Keratinocyte (primary cell): ENCODE measurements around the gene PEX11A. TPM values are rescaled to one million over a fixed set of nuclear protein-coding genes. Genes with fewer than 3 reads are reported as not detected.

Source experiments
- DNase-seq: peaks from one replicate; pipeline ENCODE4 v3.0.0-alpha.2; 2011; ENCODE audit warnings: low read depth, missing footprints, low spot score
- FAIRE-seq: peaks from 2 replicates; lab custom pipeline; 2011; peaks lifted over from hg19 to GRCh38; lab: Jason Lieb, UNC
- H2AFZ ChIP-seq: 2 replicates; pipeline ENCODE4 v1.6.0; 2012; ENCODE audit warnings: low read length, control low read depth, inconsistent platforms; ENCODE audit not compliant: control insufficient read depth
- H3K27ac ChIP-seq: 2 replicates; pipeline ENCODE4 v1.5.1; 2011; ENCODE audit warnings: low read length; ENCODE audit not compliant: control insufficient read depth, insufficient read depth
- H3K27me3 ChIP-seq: 3 replicates; pipeline ENCODE4 v1.6.0; 2011; ENCODE audit warnings: low read length; ENCODE audit not compliant: control insufficient read depth, insufficient read depth; ENCODE audit errors: extremely low read depth
- H3K36me3 ChIP-seq, 2 experiments: 2 replicates in 1 of 2; 3 replicates in 1 of 2; pipeline ENCODE4 v1.5.1; 2011; ENCODE audit warnings: low read length in 2 of 2, mild to moderate bottlenecking in 1 of 2; ENCODE audit not compliant: control insufficient read depth in 2 of 2, insufficient read depth in 2 of 2; ENCODE audit errors: extremely low read depth in 1 of 2
- H3K4me1 ChIP-seq: 3 replicates; pipeline ENCODE4 v1.5.1; 2011; ENCODE audit warnings: low read length; ENCODE audit not compliant: control insufficient read depth, insufficient read depth; ENCODE audit errors: extremely low read depth
- H3K4me2 ChIP-seq: 3 replicates; pipeline ENCODE4 v1.6.0; 2011; ENCODE audit warnings: low read depth, low read length; ENCODE audit not compliant: control insufficient read depth, insufficient read depth; ENCODE audit errors: extremely low read depth
- H3K4me3 ChIP-seq, 3 experiments: fragments of 200-600 bp in 1 of 3; sonication (generic) in 1 of 3; 2 replicates in 2 of 3; 3 replicates in 1 of 3; pipeline ENCODE4 v1.5.1; 2011 to 2016; ENCODE audit warnings: low read length in 3 of 3, mild to moderate bottlenecking in 3 of 3, control low read depth in 2 of 3, inconsistent platforms in 1 of 3, low read depth in 1 of 3, mixed read lengths in 1 of 3, mixed run types in 1 of 3, moderate library complexity in 1 of 3; ENCODE audit not compliant: control insufficient read depth in 2 of 3, insufficient read depth in 2 of 3; ENCODE audit errors: extremely low read depth in 1 of 3
- H3K79me2 ChIP-seq: 2 replicates; pipeline ENCODE4 v1.6.0; 2012; ENCODE audit warnings: low read length; ENCODE audit not compliant: control insufficient read depth, insufficient read depth
- H3K9ac ChIP-seq: 3 replicates; pipeline ENCODE4 v1.6.0; 2011; ENCODE audit warnings: low read length; ENCODE audit not compliant: control insufficient read depth, insufficient read depth; ENCODE audit errors: extremely low read depth
- H3K9me1 ChIP-seq: 3 replicates; pipeline ENCODE4 v1.6.0; 2011; ENCODE audit warnings: low read length; ENCODE audit not compliant: control insufficient read depth, insufficient read depth; ENCODE audit errors: extremely low read depth
- H3K9me3 ChIP-seq: 2 replicates; pipeline ENCODE4 v1.5.1; 2012; ENCODE audit warnings: low read depth, low read length; ENCODE audit not compliant: control insufficient read depth
- H4K20me1 ChIP-seq: 3 replicates; pipeline ENCODE4 v1.6.0; 2011; ENCODE audit warnings: low read length; ENCODE audit not compliant: control insufficient read depth, insufficient read depth; ENCODE audit errors: extremely low read depth
- CTCF ChIP-seq, 3 experiments: IDR thresholded peaks in 1 of 3; conservative IDR thresholded peaks in 1 of 3; optimal IDR thresholded peaks in 1 of 3; 2 replicates in 2 of 3; 3 replicates in 1 of 3; pipeline versions ENCODE3 to v1.5.1; 2011; ENCODE audit warnings: low read length in 3 of 3, mild to moderate bottlenecking in 3 of 3, moderate library complexity in 2 of 3, control low read depth in 1 of 3, inconsistent platforms in 1 of 3; ENCODE audit not compliant: insufficient read depth in 2 of 3; ENCODE audit errors: extremely low read depth in 1 of 3
- EZH2 ChIP-seq: IDR thresholded peaks from one replicate; pipeline ENCODE4 v1.6.1; 2012; ENCODE audit warnings: inconsistent platforms, mild to moderate bottlenecking, low read length, moderate library complexity
- dilution Hi-C: fragments of 300-500 bp; cut with MboI; formaldehyde crosslinking; loops from one replicate; pipeline ENCODE4 v1.7.0; 2020; ENCODE audit warnings: low sequenced_read_pairs; ENCODE audit not compliant: extremely low pct_ligation_motif_present
- polyA plus RNA-seq, 5 experiments: library from polyadenylated mRNA; depleted of rRNA in 3 of 5; stranded (reverse) in 3 of 5; stranded (forward) in 1 of 5; unstranded in 1 of 5; fragments of >200 nt; gene quantifications; 1 replicate in 1 of 5; 2 replicates in 3 of 5; 3 replicates in 1 of 5; pipeline versions ENCODE4 v1.2.1 to v1.2.3, GENCODE V29; 2011 to 2012; ENCODE audit warnings: missing spikeins in 2 of 5, low read depth in 1 of 5, low replicate concordance in 1 of 5

Gene PEX11A
- polyA plus RNA-seq, 1 donor (not counting 4 experiments of a cell fraction or from before 2014, with no cell fraction given): 6.0 TPM

- TF ChIP-seq CTCF (optimal IDR thresholded peaks at IDR 0.05 in 1 of 3, IDR thresholded peaks at IDR 0.05 in 1 of 3, conservative IDR thresholded peaks at IDR 0.05 in 1 of 3; ENCODE audit: extremely low read depth in 1 of 3, insufficient read depth in 2 of 3, low read length in 3 of 3) (no peak), EZH2 (no peak)
- no peak overlapping the region for H3K27ac ChIP-seq
- dilution Hi-C loops: no loop called here
- FAIRE-seq (no peak), DNase-seq (no peak)
- H3K9ac ChIP-seq: no peak overlapping the region
- H3K79me2 ChIP-seq: no peaks in the 10 kb centered on the region
- no peaks in the 10 kb centered on the region for H3K36me3 ChIP-seq
- H2AFZ ChIP-seq: no peak overlapping the region
- no peaks in the 10 kb centered on the region for H4K20me1 ChIP-seq
- H3K9me3 ChIP-seq: peaks cover 3% of the 10 kb centered on the region
- no peaks in the 10 kb centered on the region for H3K9me1 ChIP-seq
- H3K4me2 ChIP-seq: no peak overlapping the region
- H3K27me3 ChIP-seq: no peaks in the 10 kb centered on the region
- no peak overlapping the region for H3K4me3 ChIP-seq
- H3K4me1 ChIP-seq: no peaks in the 10 kb centered on the region
These were observed 34.5 kb upstream of the PEX11A start for GRCh38 chr15:89725064-89725463.

- Histone ChIP-seq H2AFZ (no peak overlapping the region), H3K79me2 (no peaks in the 10 kb centered on the region), H3K9me1 (no peaks in the 10 kb centered on the region), H3K9me3 (peaks cover 3% of the 10 kb centered on the region), H3K4me3 (no peak overlapping the region), H3K36me3 (no peaks in the 10 kb centered on the region), H3K4me1 (no peaks in the 10 kb centered on the region), H3K27ac (no peak overlapping the region), H3K9ac (no peak overlapping the region), H4K20me1 (no peaks in the 10 kb centered on the region), H3K4me2 (no peak overlapping the region), H3K27me3 (no peaks in the 10 kb centered on the region)
- dilution Hi-C loops: loop anchor here (25.0 kb wide), 1 partner anchor 112 kb away; no protein-coding TSS in a partner anchor
- no peak for FAIRE-seq
- no peak for TF ChIP-seq CTCF (optimal IDR thresholded peaks at IDR 0.05 in 1 of 3, IDR thresholded peaks at IDR 0.05 in 1 of 3, conservative IDR thresholded peaks at IDR 0.05 in 1 of 3; ENCODE audit: extremely low read depth in 1 of 3, insufficient read depth in 2 of 3, low read length in 3 of 3)
- TF ChIP-seq EZH2: no peak
- DNase-seq: no peak
These were observed 34.1 kb upstream of the PEX11A start for GRCh38 chr15:89724621-89725020.
